Upper lobe of left lung (tissue), 6 donors: ENCODE measurements around the gene IGHMBP2. TPM values are rescaled to one million over a fixed set of nuclear protein-coding genes. Genes with fewer than 3 reads are reported as not detected.
A peak's percentile ranks its signal among the peaks of the same experiment; 100 is the strongest.

Experiments used
- ATAC-seq, 2 donors: fragments of 200-7000 bp; cut with Tn5 transposase; one replicate each; pipeline ENCODE4 v1.9.1; 2022; ENCODE audit warnings: mild to moderate bottlenecking in 2 of 2, moderate library complexity in 2 of 2; ENCODE audit not compliant: low FRiP score in 2 of 2
- DNase-seq, 2 donors: peaks; one replicate each; pipeline ENCODE4 v3.0.0-alpha.2; 2019 to 2020
- H3K27ac ChIP-seq, 4 donors: fragments of 200-600 bp; sonication (generic); one replicate each; pipeline ENCODE4 v1.5.1; 2016 to 2019
- H3K27me3 ChIP-seq, 4 donors: fragments of 200-600 bp; sonication (generic); one replicate each; pipeline ENCODE4 v1.5.1; 2017 to 2019
- H3K36me3 ChIP-seq, 4 donors: fragments of 200-600 bp; sonication (generic); one replicate each; pipeline ENCODE4 v1.5.1; 2016 to 2019
- H3K4me1 ChIP-seq, 4 donors: fragments of 200-600 bp; sonication (generic); one replicate each; pipeline ENCODE4 v1.5.1; 2018 to 2019
- H3K4me3 ChIP-seq, 4 donors: fragments of 200-600 bp; sonication (generic); one replicate each; pipeline ENCODE4 v1.5.1; 2017 to 2019; ENCODE audit warnings: mild to moderate bottlenecking in 2 of 4, moderate library complexity in 1 of 4
- H3K9me3 ChIP-seq, 4 donors: fragments of 200-600 bp; sonication (generic); one replicate each; pipeline ENCODE4 v1.5.1; 2018 to 2019
- CTCF ChIP-seq, 6 experiments: fragments of 450-650 bp in 4 of 6; fragments of 200-600 bp in 2 of 6; sonication (generic) in 2 of 6; IDR thresholded peaks; one replicate each; pipeline ENCODE4 v1.5.1; 2016 to 2019; ENCODE audit warnings: antibody characterized with exemption in 6 of 6
- EP300 ChIP-seq, 4 donors: sonication (generic); formaldehyde crosslinking; IDR thresholded peaks; one replicate each; pipeline ENCODE4 v1.5.1; 2017; ENCODE audit warnings: antibody characterized with exemption in 4 of 4, control low read depth in 2 of 4
- POLR2A ChIP-seq, 4 donors: fragments of 450-650 bp; IDR thresholded peaks; one replicate each; pipeline ENCODE4 v1.5.1; 2016 to 2017; ENCODE audit warnings: antibody characterized with exemption in 4 of 4, mild to moderate bottlenecking in 2 of 4
- POLR2AphosphoS5 ChIP-seq, 2 donors: sonication (generic); formaldehyde crosslinking; IDR thresholded peaks; one replicate each; pipeline ENCODE4 v1.5.1; 2017; ENCODE audit warnings: antibody characterized with exemption in 2 of 2
- WGBS, 2 donors: methylation state at CpG; one replicate each; pipeline ENCODE4 v1.1.5; 2017 to 2018; 5-methylcytosine and 5-hydroxymethylcytosine counted together
- total RNA-seq, 6 donors: library from RNA; depleted of rRNA in 4 of 6; stranded (reverse); fragments of >200 nt in 4 of 6; gene quantifications; one replicate each; pipeline versions ENCODE4 v1.1.0 to v1.2.1, GENCODE V29; 2016 to 2021
- donor health status: DM: no; HTN: no; CAD: no; lungs with moderate emphysema.
- donor health status: DM: no; HTN: yes; CAD: no; lungs with severe emphysema.

IGHMBP2 gene
- total RNA-seq, 6 donors from 2014 or later, result 11.7 to 84.9 (median 18.9) TPM

GRCh38 chr11:68889948-68890446 is 13.7 kb upstream of the IGHMBP2 start:
- no peaks in the 10 kb centered on the region for H3K9me3 ChIP-seq

GRCh38 chr11:68890490-68891231 is 13.0 kb upstream of the IGHMBP2 start:
- peaks cover 8 to 45% (median 41%) of the 10 kb centered on the region in 4 donors for H3K36me3 ChIP-seq
- TF ChIP-seq EP300 (IDR thresholded peaks at IDR 0.05) (no peak), CTCF (IDR thresholded peaks at IDR 0.05) (no peak), POLR2A (IDR thresholded peaks at IDR 0.05) (no peak), POLR2AphosphoS5 (IDR thresholded peaks at IDR 0.05) (peak in 1 of 2 donors; percentile 43)

More at GRCh38 chr11:68889948-68890446, 13.7 kb upstream of the IGHMBP2 start:
- 73 to 83% methylated on average over 10 to 18 of the region's 18 CpGs for WGBS, 2 donors
- peak in 2 of 6 experiments; percentile 8 to 22 for TF ChIP-seq CTCF (IDR thresholded peaks at IDR 0.05)
- no peak for TF ChIP-seq POLR2A (IDR thresholded peaks at IDR 0.05)
- DNase-seq (peak in 1 of 2 donors; percentile 83), ATAC-seq (peak; percentile 52 to 92)
- no peaks in the 10 kb centered on the region for H3K27me3 ChIP-seq
- H3K27ac ChIP-seq, result peak overlapping the region in 2 of 4 donors; percentile 13 to 43
- H3K4me1 ChIP-seq, result peaks cover 0 to 13% (median 10%) of the 10 kb centered on the region in 4 donors
- no peak overlapping the region for H3K4me3 ChIP-seq
- H3K36me3 ChIP-seq, result peaks cover 7 to 38% (median 34%) of the 10 kb centered on the region in 4 donors

GRCh38 chr11:68891351-68891948 is 12.2 kb upstream of the IGHMBP2 start:
- DNase-seq, result peak in 1 of 2 donors; percentile 70
- no peak overlapping the region for H3K4me3 ChIP-seq
- peak overlapping the region in 2 of 4 donors; percentile 35 to 43 for H3K27ac ChIP-seq

More at GRCh38 chr11:68890490-68891231, 13.0 kb upstream of the IGHMBP2 start:
- H3K4me3 ChIP-seq, result no peak overlapping the region
- no peaks in the 10 kb centered on the region for H3K27me3 ChIP-seq
- peaks cover 0 to 13% (median 10%) of the 10 kb centered on the region in 4 donors for H3K4me1 ChIP-seq
- peak overlapping the region in 3 of 4 donors; percentile 13 to 43 (median 16) for H3K27ac ChIP-seq
- peak; percentile 69 to 88 for ATAC-seq
- WGBS, 2 donors, result 47 to 61% methylated on average over 14 to 17 of the region's 17 CpGs
- H3K9me3 ChIP-seq, result no peaks in the 10 kb centered on the region
- DNase-seq, result peak; percentile 42 to 85

GRCh38 chr11:68892576-68892975 is 11.1 kb upstream of the IGHMBP2 start:
- 95% methylated on average over 18 to 20 of the region's 20 CpGs for WGBS, 2 donors

More at GRCh38 chr11:68891351-68891948, 12.2 kb upstream of the IGHMBP2 start:
- peaks cover 10 to 53% (median 48%) of the 10 kb centered on the region in 4 donors for H3K36me3 ChIP-seq
- no peaks in the 10 kb centered on the region for H3K9me3 ChIP-seq
- H3K27me3 ChIP-seq, result no peaks in the 10 kb centered on the region
- peaks cover 0 to 13% (median 10%) of the 10 kb centered on the region in 4 donors for H3K4me1 ChIP-seq
- 63 to 68% methylated on average over 7 to 17 of the region's 17 CpGs for WGBS, 2 donors
- ATAC-seq, result no peak
- TF ChIP-seq CTCF (IDR thresholded peaks at IDR 0.05) (no peak), POLR2A (IDR thresholded peaks at IDR 0.05) (no peak), POLR2AphosphoS5 (IDR thresholded peaks at IDR 0.05) (no peak), EP300 (IDR thresholded peaks at IDR 0.05) (no peak)

More at GRCh38 chr11:68892576-68892975, 11.1 kb upstream of the IGHMBP2 start:
- DNase-seq (peak in 1 of 2 donors; percentile 62), ATAC-seq (no peak)
- peaks cover 0 to 13% (median 10%) of the 10 kb centered on the region in 4 donors for H3K4me1 ChIP-seq
- no peaks in the 10 kb centered on the region for H3K27me3 ChIP-seq
- H3K36me3 ChIP-seq, result peaks cover 19 to 64% (median 60%) of the 10 kb centered on the region in 4 donors
- H3K27ac ChIP-seq, result no peak overlapping the region
- H3K9me3 ChIP-seq, result no peaks in the 10 kb centered on the region
- no peak for TF ChIP-seq CTCF (IDR thresholded peaks at IDR 0.05)
- TF ChIP-seq POLR2A (IDR thresholded peaks at IDR 0.05), result no peak
- no peak for TF ChIP-seq EP300 (IDR thresholded peaks at IDR 0.05)
- TF ChIP-seq POLR2AphosphoS5 (IDR thresholded peaks at IDR 0.05), result no peak
- no peak overlapping the region for H3K4me3 ChIP-seq
